22Rv1 (cell line): ENCODE results near the gene TMEM87A.

ENCODE experiments used
- H3K27ac ChIP-seq: fragments of 450-650 bp; 2 replicates; pipeline ENCODE4 v1.5.1; 2017
- CTCF ChIP-seq: fragments of 450-650 bp; IDR thresholded peaks from 2 replicates; pipeline ENCODE4 v1.5.1; 2017; ENCODE audit warnings: mild to moderate bottlenecking
- ZFX ChIP-seq: fragments of 450-650 bp; IDR thresholded peaks from 2 replicates; pipeline ENCODE4 v1.6.1; 2017; ENCODE audit warnings: antibody characterized with exemption, borderline replicate concordance

Gene TMEM87A

GRCh38 chr15:42182328-42182886, 90.8 kb downstream of the TMEM87A start:
- no peak overlapping the region for H3K27ac ChIP-seq
- TF ChIP-seq ZFX (no peak), CTCF (no peak)

GRCh38 chr15:42178056-42178455, 95.2 kb downstream of the TMEM87A start:
- H3K27ac ChIP-seq: no peak overlapping the region
- no peak for TF ChIP-seq ZFX
- TF ChIP-seq CTCF: no peak

- no peak for TF ChIP-seq CTCF
Observed at GRCh38 chr15:42175671-42176070, 97.6 kb downstream of the TMEM87A start.

GRCh38 chr15:42172475-42172874, 100.8 kb downstream of the TMEM87A start:
- no peak for TF ChIP-seq ZFX
- TF ChIP-seq CTCF: no peak

More at GRCh38 chr15:42175671-42176070, 97.6 kb downstream of the TMEM87A start:
- no peak overlapping the region for H3K27ac ChIP-seq

GRCh38 chr15:42171795-42172194, 101.4 kb downstream of the TMEM87A start:
- no peak for TF ChIP-seq ZFX
- no peak for TF ChIP-seq CTCF

More at GRCh38 chr15:42172475-42172874, 100.8 kb downstream of the TMEM87A start:
- H3K27ac ChIP-seq: no peak overlapping the region

GRCh38 chr15:42171122-42171521, 102.1 kb downstream of the TMEM87A start:
- TF ChIP-seq ZFX (no peak), CTCF (no peak)

More at GRCh38 chr15:42171795-42172194, 101.4 kb downstream of the TMEM87A start:
- H3K27ac ChIP-seq: no peak overlapping the region

GRCh38 chr15:42166225-42166940, 106.8 kb downstream of the TMEM87A start:
- no peak overlapping the region for H3K27ac ChIP-seq
- TF ChIP-seq ZFX (no peak), CTCF (no peak)

More at GRCh38 chr15:42171122-42171521, 102.1 kb downstream of the TMEM87A start:
- H3K27ac ChIP-seq: no peak overlapping the region
